G401 (cell line): Measurements from ENCODE around the gene NDFIP1. TPM values are rescaled to one million over a fixed set of nuclear protein-coding genes. Genes with fewer than 3 reads are reported as not detected.
A peak's percentile ranks its signal among the peaks of the same experiment; 100 is the strongest.
"Not testable (repeated sequence)": the region's sequence is repeated elsewhere in the genome, so short reads cannot be mapped to it uniquely, and the experiment has no call there.

Experiments
- DNase-seq: peaks from one replicate; pipeline ENCODE4 v3.0.0-alpha.2; 2015; ENCODE audit warnings: low spot score
- in situ Hi-C: cut with HindIII; loops from 2 replicates; pipeline ENCODE4 v1.10.0; 2016; ENCODE audit warnings: low sequenced_read_pairs, mixed read lengths
- total RNA-seq: library from RNA; depleted of rRNA; stranded (reverse); fragments of >200 nt; shearing (Covaris generic); gene quantifications from 2 replicates; pipeline ENCODE4 v1.2.3, GENCODE V29; 2014

The NDFIP1 gene
- total RNA-seq, 1 experiment from 2014 or later, result 87.1 TPM

DNA sequence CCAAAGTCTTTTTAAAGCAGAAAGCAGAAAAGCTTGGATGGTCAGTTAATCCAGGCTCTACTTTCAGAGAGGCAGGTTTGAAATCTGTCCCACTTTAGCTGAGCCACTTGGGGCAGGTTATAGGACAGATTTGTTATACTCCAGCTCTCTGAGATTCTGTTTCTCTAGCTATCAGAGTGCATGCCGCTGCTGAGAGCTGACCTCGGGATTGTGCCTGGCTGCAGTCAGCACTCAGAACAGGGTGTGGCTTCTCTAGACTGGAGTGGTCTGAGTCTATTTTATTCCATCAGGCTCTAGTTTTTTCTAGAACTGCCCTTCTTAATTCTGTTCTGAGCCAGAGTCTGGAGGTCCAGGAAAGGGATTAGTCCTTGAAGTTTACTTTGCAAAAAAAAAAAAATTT, 67.7 kb downstream of the NDFIP1 start:
- in situ Hi-C loops, result no loop called here

DNA sequence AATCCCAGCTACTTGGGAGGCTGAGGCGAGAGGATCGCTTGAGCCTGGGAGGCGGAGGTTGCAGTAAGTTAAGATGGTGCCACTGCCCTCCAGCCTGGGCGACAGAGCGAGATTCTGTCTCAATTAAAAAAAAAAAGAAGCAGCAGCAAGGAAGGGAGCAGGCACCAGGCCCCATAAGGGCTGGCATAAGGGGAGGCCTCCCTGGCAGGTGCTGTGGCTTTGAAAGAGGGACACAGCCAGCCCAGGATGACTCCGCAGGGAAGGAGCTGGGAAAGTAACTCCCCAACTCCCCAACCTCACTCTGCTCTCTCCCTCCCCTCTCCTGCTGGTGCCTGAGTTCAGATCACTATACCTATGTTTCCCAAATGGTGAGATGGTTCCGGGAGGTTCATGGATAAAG, 70.1 kb downstream of the NDFIP1 start:
- no peak for DNase-seq
- in situ Hi-C loops, result no loop called here

More for the DNA sequence above, 67.7 kb downstream of the NDFIP1 start:
- no peak for DNase-seq

DNA sequence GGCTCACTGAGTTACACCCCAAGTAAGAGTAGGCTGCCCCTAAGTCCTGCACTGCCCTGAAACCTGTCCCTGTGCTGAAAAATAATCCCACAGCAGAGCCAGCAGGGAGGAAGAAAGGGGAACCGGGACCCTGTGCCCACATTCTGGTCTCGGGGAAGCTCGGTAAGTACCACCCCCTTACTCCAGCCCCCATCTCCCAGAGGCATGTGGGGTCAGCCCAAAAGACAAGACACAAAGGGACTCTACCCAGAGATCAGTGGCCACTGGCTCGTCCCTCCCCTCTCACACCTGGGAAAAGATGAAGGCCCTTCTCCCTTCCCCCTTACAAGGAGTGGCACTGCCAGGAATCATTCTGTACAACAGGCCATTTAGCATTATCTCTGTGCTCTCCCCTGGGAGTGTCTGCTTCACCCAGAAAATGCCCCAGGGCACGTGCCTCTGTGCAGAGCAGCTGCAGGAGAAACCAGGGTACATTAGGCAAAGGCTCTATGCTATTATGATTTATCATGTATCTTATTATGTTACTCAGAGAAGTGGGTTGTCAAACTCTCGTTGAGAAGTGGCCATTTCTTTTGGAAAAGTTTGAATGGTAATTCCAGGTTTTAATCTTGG, 71.3 kb downstream of the NDFIP1 start:
- in situ Hi-C loops, result no loop called here
- DNase-seq, result no peak

DNA sequence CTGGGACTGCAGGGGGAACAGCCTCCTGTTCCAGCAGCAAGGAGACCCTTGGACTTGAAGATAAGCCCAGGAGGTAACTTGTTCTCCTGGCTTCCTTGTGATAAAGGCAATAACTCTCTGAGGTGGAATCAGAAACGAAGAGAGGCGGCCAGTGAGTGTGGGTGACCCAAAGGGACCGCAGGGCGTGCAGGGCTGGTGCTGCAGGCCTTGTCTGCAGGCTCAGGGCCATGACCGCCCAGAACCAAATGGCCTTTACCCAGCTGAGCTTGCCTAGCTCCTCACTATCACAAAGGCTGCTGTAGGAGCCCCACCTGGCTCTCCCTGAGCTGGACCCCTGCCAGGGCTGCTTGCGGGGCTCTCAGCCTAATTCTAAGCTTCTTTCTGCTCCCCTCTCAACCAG, 72.5 kb downstream of the NDFIP1 start:
- in situ Hi-C loops, result no loop called here
- no peak for DNase-seq

DNA sequence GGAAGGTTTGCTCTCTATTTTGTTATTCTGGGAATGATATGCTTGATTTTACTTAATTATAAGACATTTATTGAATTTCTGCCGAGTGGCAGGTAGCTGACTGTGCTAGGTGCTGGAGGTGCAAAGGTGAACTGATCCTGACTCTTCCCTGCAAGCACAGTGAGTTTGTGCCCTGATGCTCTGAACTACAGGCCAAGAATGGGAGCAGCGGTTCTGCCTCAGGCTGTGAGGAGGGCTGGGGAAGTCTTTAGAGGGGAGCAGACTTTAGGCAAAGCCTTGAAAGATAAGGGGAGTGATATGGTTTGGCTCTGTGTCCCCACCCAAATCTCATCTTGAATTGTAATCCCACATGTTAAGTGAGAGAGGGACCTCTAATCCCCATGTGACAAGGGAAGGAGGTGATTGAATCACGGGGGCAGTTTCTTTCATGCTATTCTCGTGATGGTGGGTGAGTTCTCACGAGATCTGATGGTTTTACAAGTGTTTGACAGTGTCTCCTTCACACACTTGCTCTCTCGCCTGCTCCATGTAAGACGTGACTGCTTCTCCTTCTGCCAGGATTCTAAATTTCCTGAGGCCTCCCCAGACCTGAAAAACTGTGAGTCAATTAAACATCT, 73.1 kb downstream of the NDFIP1 start:
- no peak for DNase-seq
- in situ Hi-C loops, result no loop called here

DNA sequence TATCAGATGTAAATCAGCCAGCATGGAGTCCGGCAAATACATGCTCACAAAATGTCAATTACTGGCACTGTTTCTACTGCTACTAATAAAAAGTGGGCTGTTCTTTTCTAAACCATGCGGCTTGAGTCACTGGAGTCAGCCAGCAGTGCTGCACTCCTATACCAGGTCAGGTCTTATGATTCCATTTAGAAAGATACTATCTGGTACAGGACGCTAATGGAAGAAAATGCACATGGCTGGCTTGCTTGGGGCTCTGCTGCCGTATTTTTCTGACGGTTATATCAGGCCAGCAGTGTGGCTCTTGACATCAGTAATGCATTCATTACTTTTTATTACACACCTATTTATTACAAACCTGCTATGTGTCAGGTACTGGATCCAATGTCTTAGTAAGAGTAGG, 74.3 kb downstream of the NDFIP1 start:
- in situ Hi-C loops, result no loop called here
- no peak for DNase-seq

DNA sequence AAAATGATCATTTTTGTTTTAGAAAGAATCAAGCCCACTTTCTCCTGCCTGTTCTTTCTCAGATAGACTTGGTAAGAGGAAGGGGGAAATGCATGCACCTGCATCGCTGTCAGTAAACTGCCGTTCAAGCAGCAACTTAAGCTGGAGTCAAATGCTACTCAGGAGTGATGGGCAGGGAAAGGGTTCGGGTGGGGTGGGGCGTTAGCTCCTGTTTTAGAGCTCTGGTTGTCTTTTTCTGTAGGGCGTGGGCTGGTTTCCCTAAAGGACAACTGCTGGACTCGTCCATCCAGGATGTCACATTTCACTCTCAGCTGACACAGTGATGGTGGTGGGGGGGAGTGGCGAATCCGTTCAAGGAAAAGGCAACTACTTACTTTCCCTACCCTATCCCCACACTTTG, 75.0 kb downstream of the NDFIP1 start:
- in situ Hi-C loops, result no loop called here
- DNase-seq, result no peak

DNA sequence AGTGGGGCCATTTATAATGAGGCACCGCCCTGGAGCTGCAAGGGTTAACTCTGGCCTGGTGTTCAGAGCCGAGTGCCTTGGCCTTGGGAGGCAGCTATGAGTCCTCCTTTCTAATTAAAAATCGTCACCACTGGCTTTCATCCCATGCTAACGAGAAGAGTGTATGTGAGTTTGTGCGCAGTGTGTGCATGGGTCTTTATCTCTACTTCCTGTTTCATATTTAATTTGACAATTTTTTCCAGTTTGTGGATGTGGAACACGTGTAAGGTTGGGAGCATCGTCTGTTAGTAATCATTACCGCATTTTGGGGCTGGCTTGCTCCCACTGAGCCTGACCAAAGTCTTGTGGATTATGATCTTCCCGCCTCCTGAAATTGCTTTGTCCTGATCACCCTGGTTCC, 76.4 kb downstream of the NDFIP1 start:
- in situ Hi-C loops, result no loop called here
- DNase-seq, result no peak

DNA sequence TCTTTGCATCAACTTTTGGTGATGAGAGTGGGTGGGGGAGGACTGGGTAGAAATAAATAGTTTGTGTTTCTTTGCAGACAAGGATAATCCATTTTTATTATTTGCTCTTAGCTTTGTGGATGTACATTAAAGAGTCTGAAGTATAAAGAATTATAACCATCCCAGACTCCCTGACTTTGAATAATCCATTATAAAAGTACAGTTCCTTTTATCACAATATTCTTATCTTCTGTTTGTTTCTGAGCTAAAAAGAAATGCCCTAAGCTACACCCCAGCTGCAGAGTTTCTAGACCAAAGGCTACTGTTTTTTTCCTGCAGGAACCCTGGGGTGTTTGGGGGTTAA, 77.9 kb downstream of the NDFIP1 start:
- in situ Hi-C loops, result no loop called here
- DNase-seq, result no peak

DNA sequence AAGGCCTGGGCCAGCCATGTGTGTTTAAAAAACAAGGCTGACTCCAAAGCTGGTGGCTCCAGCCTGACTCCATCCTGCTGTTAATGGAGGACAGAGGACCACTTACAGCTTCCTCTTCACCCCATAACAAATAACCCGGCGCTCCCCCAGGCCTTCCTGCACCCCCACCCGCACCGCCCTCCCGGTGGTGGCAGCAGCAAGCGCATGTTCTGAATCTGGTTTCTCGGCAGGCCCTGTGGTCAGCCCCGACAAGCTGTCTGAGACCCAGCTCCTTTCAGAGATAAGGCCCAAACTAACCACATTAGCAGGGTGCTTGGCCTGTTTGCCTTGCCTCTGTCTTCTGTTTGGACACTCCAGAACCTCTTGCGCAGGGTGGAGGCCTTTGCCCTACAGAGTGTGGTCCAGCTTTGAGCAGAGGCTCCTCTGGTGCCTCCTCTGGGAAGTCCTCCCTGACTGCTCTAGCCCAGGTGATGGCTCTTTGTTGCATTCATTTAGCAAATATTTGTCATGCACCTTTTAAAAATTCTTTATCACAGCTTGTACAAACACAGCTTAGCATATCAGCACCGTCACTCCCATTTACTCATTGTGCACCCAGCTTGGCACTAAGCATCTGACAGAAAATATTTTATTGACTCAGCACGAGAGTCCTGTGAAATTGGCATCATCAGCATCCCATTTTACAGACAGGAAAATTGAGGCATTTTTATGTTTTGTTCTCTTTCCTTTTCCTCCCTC, 78.4 kb downstream of the NDFIP1 start:
- in situ Hi-C loops, result no loop called here
- no peak for DNase-seq

DNA sequence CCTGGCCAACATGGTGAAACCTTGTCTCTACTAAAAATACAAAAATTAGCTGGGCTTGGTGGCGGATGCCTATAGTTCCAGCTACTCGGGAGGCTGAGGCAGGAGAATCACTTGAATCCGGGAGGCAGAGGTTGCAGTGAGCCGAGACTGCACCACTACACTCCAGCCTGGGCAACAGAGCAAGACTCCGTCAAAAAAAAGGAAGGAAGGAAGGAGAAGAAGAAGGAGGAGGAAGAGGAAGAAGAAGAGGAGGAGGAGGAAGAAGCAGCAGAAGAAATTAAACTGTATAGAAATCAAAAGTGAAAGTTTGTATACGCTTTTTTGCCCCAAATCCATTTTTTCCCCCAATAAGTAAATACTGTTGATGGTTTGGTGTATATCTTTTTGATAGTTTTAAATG, 80.1 kb downstream of the NDFIP1 start:
- in situ Hi-C loops, DNase-seq: not testable (repeated sequence)

DNA sequence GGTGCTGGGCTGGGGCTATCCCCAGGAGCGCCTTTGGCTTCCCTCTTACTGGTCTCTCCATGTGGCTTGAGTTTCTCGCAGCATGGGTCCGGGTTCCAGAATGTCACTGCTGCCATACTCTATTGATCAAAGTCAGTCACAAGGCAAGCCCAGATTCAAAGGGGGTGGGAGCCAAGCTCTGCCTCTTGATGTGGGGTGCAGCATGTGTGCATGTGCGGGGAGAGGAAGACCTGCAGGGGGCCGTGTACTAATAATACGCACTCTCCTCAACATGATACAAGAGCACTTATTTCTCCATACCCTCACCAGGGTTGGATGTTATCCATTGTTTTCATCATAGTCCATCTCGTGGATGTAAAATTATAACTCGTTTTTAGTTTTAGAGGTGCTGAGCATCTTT, 81.2 kb downstream of the NDFIP1 start:
- DNase-seq, result no peak

DNA sequence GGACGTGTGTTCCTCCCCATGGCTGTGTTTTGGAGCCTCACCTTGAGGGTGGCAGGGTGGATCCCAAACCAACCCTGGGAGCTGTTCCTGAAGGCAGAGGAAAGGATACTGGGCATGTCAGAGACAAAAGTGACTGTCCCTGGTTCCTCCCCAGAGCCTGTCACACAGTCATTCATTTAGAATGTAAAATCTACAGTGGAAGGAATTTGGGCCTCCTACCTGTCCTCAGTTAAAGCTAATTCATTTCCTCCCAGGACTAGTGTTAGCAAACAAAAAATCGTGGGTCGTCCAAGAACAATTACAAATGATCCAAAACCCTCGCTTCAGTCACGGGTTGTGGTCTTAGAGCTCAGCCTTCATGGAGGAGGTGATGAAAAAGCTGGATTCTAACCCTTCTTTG, 83.2 kb downstream of the NDFIP1 start:
- no peak for DNase-seq
- in situ Hi-C loops, result no loop called here

More for the DNA sequence above, 81.2 kb downstream of the NDFIP1 start:
- in situ Hi-C loops, result no loop called here

DNA sequence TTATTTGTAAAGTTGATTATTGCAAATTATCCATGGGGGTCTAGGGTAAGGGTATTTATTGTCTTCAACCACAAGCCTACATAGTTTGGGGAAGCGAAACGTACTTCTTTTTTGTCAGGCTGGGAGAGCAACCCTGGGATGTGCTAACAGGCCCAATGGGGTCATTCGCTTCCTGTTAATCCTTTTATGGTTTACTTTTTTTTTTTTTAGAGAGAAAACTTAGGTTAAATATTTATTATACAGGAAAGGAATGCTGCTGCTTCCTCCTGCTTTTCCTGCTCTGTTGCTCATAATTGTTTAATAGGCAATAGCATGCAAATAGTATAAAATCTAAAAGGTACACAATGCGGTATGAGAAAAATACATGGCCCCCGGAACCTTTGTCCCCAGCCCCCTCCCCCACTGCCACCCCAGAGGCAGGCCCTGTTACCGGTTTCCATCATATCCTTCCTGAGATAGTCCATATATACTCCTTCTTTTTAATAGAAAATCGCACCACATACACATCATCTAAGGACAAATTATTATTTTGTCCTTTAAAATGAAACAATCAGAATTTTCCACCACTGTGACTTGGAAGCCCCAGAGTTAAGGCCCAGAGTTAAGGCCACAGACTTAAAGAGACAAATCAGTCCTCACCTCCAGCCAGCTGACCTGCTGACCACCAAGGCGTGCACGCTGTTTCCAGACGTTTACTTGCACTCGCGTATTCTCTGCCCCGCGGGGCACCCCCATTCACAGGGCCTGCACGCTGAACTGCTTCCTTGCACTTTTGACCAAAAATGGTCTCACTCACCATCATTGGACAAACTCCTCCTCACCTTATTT, 83.9 kb downstream of the NDFIP1 start:
- in situ Hi-C loops, result no loop called here
- no peak for DNase-seq

DNA sequence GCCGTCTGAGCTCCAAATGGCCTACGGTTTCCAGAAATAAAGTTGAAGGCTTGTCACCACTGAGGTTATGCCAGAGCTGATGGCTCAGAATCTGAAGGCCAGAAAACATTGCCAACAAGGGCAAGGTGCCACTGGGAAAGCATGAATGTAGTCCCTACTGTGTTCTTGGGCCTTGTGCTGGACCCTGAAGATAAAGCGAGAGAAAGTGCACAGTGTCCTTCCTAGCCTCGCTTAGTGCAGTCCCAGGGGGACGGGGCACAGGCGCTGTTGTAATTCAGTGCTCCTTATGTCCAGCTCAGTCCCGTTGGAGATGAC, 84.5 kb downstream of the NDFIP1 start:
- DNase-seq, result peak; percentile 14
- in situ Hi-C loops, result no loop called here

DNA sequence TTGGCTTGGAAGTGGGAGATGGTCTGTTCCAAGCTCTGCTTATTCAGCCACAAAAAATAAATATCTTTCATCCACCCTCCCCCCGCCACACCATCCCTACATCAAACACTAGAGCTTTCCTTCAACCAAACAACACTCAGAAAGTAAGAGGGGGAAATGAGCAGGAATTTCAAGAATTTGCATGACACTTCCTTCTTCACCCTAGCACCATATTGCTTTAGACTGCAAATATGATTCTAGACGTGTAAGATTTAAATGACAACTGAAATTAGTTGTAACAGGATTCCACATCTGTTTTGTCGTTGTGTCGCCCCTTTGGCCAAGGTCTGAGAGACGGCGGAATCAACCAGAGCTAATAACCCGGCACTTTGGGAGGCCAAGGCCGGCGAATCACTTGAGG, 88.5 kb downstream of the NDFIP1 start:
- no peak for DNase-seq
- in situ Hi-C loops, result no loop called here

DNA sequence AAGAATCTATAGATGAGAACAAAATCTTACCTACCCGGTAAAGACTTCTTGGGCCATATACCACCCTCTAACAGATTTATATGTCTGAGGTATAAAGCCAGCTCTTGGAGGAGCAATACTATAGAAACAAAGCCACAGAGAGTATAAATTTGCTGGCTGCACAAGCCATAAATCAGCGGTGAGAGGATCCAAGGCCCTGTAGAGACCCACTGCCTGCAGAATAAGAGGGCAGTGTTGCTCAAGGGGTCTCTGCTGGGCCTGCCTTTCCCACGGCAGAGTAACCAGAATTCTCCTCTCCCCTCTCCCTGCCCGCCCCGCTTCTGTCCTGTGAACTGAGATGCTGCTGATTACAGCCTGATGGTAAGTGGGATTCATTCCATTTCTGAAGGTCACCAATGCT, 89.2 kb downstream of the NDFIP1 start:
- DNase-seq, result no peak
- in situ Hi-C loops, result no loop called here

DNA sequence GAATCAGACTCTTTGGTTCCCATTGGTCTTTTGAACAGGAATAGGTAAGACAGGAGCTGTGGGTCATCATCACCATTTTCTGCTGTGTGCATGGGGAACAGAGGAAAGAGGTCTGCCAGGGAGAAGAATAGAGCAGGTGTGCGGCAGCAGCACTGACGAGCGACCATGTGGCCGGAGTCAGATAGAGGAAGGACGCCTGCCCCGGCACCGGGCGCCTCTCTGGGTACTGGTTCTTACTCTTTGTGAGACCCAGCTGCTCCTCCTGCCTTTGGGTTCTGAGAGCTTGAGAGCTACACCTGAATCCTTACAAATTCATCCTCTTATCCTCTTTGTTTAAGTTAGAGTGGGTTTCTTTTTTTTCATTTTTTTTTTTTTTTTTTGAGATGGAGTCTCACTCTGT, 90.8 kb downstream of the NDFIP1 start:
- in situ Hi-C loops, result no loop called here
- no peak for DNase-seq

DNA sequence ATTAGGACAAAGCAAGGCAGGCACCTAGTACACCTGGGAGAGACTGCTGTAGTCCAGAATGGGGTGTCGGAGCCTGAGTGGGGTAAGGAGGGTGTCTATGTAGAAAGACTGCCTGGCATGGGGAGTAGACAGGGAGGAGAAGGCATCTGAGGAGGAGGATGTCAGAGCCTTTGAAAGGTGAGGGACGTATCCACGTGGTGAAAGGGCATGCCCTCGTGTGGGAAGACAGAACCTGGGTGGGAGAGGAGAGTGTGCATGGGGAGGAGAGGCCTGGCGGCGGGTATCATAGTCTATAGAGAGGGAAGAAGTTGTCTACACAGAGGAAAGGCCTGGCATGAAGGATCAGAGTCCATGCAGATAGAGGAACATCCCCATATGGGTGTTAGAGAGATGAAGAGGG, 91.8 kb downstream of the NDFIP1 start:
- DNase-seq, result no peak
- in situ Hi-C loops, result no loop called here

DNA sequence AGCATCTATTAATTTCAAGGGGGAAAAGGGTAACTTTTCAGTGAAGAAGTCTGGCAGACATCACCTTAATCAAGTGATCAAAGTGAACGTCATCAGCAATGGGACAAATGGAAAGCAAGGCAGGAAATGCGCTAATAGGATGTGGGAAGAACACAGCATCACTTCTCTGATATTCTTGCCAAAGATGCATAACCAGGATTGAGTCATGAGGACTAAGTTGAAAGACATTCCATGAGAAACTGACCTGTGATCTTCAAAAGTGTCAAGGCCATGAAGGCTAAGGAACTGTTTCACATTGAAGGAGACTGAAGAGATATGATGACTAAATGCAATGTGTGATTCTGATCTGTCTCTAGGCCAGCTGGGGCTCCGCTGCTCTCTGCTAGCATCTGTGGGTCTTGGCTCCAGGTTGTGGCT, 92.9 kb downstream of the NDFIP1 start:
- in situ Hi-C loops, result no loop called here
- DNase-seq, result no peak
